Stimulated activated CD8-positive, alpha-beta memory T cell treated with anti-CD3 and anti-CD28 coated beads, Interleukin-12 subunit alpha, Interleukin-12 subunit beta, amount 100 ng/mL, for 1 hour (primary cell): ENCODE data around the gene NSMCE1.
"Not testable (repeated sequence)": the region's sequence is repeated elsewhere in the genome, so short reads cannot be mapped to it uniquely, and the experiment has no call there.

Experiments used
- DNase-seq: peaks from one replicate; pipeline ENCODE4 v3.0.0-alpha.2; 2020; ENCODE audit warnings: low read depth

NSMCE1 gene

DNA sequence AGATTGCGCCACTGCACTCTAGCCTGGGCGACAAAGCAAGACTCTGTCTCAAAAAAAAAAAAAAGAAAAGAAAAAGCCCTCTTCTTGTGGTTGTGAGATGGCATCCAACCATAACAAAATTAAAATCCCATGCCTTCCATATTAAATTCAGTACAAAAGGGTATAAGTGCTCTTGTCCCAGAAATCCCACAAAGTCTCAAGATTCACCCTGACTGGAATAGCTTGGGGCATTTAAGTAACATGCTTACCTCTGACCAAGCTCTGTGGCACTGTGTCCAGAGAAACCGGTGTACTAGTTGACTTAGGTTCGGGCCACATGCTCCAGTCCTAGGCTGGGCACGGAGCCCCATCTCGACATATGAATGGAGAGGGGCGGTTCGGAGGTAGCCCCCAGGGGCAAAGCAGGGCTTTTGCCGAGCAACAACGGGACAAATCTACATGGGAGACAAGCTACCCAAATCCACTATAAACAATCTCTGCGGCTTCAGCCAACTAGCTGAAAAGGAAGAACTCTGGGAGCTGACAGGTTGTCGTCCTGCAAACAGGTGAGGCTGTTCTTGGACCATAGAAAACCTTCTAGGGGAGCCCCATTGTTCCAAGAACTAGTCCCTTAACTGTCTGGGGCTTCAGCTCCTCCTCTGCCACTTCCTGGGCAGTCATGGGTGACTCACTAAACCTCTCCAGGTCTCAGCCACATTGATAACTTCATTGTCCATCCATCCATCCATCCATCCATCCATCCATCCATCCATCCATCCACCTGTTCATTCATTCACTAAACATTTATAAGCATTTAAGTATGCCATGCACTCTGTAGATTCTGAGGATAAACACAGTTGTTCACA is 34.9 kb upstream of the NSMCE1 start:
- DNase-seq, result no peak

GRCh38 chr16:27302126-27302525 is 33.6 kb upstream of the NSMCE1 start:
- DNase-seq, result no peak

GRCh38 chr16:27301236-27301861 is 32.8 kb upstream of the NSMCE1 start:
- no peak for DNase-seq

- DNase-seq, result no peak
Observed at GRCh38 chr16:27298132-27298531, 29.6 kb upstream of the NSMCE1 start.

DNA sequence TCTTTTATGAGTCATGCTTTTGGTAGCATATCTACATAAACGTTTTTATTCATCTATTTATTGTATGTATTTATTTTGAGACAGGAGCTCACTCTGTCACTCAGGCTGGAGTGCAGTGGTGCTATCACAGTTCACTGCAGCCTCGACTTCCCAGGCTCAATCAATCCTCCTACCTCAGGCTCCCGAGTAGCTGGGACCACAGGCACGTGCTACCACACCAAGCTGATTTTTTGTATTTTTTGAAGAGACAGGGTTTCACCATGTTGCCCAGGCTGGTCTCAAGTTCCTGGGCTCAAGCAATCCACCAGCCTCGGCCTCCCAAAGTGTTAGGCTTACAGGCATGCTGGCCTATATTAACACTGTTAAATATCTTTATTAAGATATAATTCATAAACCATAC is 24.8 kb upstream of the NSMCE1 start:
- no peak for DNase-seq

- DNase-seq, result no peak
Observed at GRCh38 chr16:27291722-27292240, 23.2 kb upstream of the NSMCE1 start.

- no peak for DNase-seq
Observed at GRCh38 chr16:27291106-27291505, 22.5 kb upstream of the NSMCE1 start.

DNA sequence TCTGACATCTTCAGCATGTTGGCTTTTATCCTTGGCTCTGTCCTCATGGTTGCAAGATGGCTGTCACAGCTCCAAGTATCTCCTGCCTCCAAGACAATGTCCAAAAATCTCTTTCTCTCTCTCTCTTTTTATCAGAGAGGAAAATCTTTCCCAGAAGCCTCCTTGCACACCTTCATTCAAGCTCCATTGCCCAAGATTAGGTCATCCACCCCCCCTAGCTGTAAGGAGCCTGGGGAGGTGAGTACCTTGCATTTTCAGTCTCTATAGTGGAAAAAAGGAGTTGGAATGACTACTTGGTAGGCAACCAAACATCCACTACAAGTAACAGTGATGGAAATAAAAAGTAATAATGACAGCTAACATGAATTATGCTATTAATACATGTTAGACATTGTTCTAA is 22.0 kb upstream of the NSMCE1 start:
- DNase-seq, result no peak

- DNase-seq, result no peak
Observed at GRCh38 chr16:27289669-27290068, 21.1 kb upstream of the NSMCE1 start.

DNA sequence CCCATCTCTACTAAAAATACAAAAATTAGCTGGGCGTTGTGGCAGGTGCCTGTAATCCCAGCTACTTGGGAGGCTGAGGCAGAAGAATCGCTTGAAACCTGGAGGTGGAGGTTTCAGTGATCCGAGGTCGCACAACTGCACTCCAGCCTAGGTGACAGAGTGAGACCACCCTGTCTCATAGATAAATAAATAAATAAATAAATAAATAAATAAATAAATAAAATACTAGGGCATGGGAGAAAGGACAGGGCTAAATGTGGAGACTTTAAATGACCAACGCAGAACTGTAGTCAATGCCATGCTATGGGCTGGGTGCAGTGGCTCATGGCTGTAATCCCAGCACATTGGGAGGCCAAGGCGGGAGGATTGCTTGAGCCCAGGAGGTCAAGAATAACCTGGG is 19.7 kb upstream of the NSMCE1 start:
- not testable (repeated sequence) for DNase-seq

DNA sequence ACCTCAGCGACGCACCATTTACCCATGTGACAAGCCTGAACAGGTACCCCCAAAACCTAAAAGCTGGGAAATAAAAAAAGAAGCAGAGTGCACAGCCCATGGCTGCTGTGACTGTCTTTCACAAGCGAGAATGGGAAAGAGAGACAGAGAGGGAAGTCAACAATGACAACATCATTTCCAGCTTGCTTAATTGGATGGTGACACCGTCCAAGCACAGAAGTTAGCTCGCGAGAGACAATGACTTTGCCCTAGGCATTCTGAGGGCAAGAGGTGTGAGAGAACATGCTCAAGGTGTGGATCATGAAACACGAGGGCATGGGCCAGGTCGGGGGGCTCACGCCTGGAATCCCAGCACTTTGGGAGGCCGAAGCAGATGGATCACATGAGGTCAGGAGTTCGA is 19.3 kb upstream of the NSMCE1 start:
- DNase-seq, result no peak

DNA sequence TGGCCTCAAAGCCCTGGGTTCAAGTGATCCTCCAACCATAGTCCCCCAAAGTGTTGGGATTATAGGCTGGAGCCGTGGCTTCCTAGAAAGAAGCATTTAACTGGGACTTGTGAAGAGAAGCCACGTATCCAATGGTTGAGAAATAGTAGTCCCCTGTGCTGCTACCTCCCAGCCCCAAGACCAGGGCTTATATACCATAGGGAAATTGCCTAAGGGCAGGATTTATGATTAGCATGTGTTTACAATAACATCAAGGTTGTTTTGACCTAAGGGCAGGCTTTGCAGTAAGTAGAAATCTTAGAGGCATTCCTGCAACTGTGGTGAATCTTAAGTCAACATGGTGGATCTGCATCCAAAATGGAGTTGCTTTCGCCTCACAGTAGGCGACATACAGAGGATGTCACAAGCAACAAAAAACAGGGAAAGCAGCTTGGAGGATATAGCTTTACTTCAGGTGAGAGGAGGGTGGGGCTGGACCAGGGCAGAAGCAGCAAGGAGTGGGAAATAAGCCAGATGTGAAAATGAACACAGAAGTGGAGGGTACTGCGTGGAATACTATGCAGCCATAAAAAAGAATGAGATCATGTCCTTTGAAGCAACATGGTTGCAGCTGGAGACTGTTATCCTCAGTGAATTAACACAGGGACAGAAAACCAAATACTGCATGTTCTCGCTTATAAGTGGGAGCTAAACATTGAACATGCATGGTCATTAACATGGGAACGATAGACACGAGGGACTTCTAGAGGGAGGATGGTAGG is 18.7 kb upstream of the NSMCE1 start:
- DNase-seq, result no peak

GRCh38 chr16:27286451-27286850 is 17.9 kb upstream of the NSMCE1 start:
- DNase-seq, result no peak

GRCh38 chr16:27285676-27286196 is 17.2 kb upstream of the NSMCE1 start:
- DNase-seq, result no peak

- no peak for DNase-seq
Observed at GRCh38 chr16:27284865-27285675, 16.5 kb upstream of the NSMCE1 start.

GRCh38 chr16:27281243-27281642 is 12.7 kb upstream of the NSMCE1 start:
- DNase-seq, result no peak

- no peak for DNase-seq
Observed at GRCh38 chr16:27275394-27275793, 6.8 kb upstream of the NSMCE1 start.

DNA sequence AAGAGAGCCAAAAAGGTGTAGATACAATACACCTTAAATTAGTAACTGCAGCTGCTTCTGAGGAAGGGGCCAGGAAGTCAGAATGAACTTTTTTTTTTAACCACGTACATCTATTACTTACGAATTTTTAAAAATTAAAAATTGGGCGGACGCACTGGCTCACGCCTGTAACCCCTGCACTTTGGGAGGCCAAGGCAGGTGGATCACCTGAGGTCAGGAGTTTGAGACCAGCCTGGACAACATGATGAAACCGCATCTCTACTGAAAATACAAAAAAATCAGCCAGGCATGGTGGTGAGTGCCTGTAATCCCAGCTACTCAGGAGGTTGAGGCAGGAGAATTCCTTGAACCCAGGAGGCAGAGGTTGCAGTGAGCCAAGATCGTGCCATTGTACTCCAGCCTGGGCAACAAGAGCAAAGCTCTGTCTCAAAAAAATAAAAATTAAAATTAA is 5.9 kb upstream of the NSMCE1 start:
- not testable (repeated sequence) for DNase-seq

DNA sequence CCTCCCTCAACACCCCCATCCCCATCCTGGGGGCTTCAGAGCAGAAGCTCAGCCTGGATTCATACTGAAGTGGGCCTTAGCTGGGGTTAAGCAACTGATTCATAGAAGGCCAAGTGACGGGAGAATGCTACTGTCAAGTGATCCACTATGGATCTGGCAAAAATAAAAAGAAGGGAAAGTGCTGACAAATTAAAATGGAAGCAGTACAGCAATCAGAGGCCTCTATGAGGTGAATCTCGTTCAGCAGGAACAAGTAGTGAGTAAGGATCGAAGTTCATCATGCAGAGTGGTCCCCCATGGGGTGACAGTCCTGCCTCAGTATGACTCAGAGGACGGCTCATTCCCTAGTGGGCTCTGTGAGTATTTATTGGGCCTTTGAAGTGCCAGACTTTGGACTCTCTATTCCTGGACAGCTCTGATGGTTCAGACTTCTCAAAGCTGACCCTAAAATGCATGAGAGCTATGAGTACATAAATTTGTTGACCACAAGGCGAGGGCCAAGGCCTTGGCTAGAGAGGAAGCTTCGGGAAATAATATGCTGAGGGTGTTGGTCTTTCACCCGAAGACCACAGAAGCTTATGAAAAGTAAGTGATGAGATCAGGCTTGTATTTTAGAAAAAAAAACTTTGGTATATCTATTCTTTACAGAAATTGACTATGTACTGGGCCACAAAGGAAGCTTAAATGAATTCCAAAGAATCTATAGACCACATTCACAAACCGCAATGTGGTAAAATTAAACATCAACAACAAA is 5.3 kb upstream of the NSMCE1 start:
- DNase-seq, result no peak

DNA sequence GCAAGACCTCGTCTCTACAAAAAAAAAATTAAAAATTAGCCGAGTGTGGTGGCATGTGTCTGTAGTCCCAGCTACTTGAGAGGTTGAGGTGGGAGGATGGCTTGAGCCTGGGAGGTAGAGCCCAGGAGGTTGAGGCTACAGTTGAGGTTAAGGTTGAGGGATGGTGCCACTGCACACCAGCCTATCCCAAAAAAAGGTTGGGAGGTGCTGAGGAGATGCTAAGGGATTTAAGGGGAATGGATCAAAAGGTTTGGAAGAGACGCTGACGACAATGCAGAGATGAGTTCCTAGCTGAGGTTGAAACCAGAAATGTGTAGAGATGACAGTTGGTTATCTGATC is 4.7 kb upstream of the NSMCE1 start:
- DNase-seq, result no peak

DNA sequence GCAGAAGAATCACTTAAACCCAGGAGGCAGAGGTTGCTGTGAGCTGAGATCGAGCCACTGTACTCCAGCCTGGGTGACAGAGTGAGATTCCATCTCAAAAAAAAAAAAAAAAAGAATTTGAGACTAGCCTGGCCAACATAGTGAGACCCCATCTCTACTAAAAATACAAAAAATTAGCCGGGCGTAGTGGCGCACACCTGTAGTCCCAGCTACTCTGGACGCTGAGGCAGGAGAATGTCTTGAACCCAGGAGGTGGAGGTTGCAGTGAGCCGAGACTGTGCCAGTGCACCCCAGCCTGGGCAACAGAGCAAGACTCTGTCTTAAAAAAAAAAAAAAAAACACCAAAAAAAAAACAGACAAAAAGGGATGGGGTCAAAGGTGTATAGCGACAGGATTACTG is 4.1 kb upstream of the NSMCE1 start:
- not testable (repeated sequence) for DNase-seq
